ENCODE results near the gene CMPK1. TPM values are rescaled to one million over a fixed set of nuclear protein-coding genes. Genes with fewer than 3 reads are reported as not detected.

Gene CMPK1
- total and polyA plus RNA-seq, 2 of the 8 experiments (the other 6 are each of a cell fraction or from before 2014, with no cell fraction given) = 6.0 to 36.9 TPM

DNA sequence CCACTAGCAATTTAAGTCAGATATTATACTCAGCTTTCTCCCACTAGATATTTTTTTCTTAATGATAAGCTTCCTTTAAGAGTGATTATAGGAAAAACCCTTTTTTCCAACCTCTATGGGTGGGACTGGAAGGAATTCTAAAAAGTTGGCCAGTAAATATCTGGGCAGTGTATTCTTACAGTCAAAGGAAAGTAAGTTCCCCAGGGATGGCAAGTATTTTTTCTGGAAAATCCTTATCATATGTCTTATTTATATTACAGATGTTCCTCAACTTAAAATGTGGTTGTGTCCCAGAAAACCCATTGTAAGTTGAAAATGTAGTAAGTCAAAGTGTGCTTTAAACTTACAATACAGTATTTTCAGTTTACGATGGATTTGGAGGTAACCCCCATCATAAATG is 29.2 kb downstream of the CMPK1 start (continued):
- TF ChIP-seq, protein P1, sequence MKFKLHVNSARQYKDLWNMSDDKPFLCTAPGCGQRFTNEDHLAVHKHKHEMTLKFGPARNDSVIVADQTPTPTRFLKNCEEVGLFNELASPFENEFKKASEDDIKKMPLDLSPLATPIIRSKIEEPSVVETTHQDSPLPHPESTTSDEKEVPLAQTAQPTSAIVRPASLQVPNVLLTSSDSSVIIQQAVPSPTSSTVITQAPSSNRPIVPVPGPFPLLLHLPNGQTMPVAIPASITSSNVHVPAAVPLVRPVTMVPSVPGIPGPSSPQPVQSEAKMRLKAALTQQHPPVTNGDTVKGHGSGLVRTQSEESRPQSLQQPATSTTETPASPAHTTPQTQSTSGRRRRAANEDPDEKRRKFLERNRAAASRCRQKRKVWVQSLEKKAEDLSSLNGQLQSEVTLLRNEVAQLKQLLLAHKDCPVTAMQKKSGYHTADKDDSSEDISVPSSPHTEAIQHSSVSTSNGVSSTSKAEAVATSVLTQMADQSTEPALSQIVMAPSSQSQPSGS (IDR thresholded peaks at IDR 0.05; ENCODE audit: low read length) = no peak
- TF ChIP-seq SIN3A (conservative IDR thresholded peaks at IDR 0.05 in 1 of 2, IDR thresholded peaks at IDR 0.05 in 1 of 2; ENCODE audit: low read depth in 1 of 2, low read length in 2 of 2) (no peak), FOSL1 (IDR thresholded peaks at IDR 0.05; ENCODE audit: insufficient read depth, low read depth, low read length) (no peak), CHD2 (IDR thresholded peaks at IDR 0.05; ENCODE audit: low read length) (no peak), TAF1 (IDR thresholded peaks at IDR 0.05; ENCODE audit: low read depth, low read length) (no peak), CBX5 (IDR thresholded peaks at IDR 0.05; ENCODE audit: low read depth, low read length) (no peak), SP2 (IDR thresholded peaks at IDR 0.05; ENCODE audit: low read length) (no peak)
